ENCODE results near the gene MICU1. TPM values are rescaled to one million over a fixed set of nuclear protein-coding genes. Genes with fewer than 3 reads are reported as not detected.
"Not testable (repeated sequence)": the region's sequence is repeated elsewhere in the genome, so short reads cannot be mapped to it uniquely, and the experiment has no call there.

Gene MICU1
- total RNA-seq, 1 experiment from 2014 or later, result 36.0 TPM

DNA sequence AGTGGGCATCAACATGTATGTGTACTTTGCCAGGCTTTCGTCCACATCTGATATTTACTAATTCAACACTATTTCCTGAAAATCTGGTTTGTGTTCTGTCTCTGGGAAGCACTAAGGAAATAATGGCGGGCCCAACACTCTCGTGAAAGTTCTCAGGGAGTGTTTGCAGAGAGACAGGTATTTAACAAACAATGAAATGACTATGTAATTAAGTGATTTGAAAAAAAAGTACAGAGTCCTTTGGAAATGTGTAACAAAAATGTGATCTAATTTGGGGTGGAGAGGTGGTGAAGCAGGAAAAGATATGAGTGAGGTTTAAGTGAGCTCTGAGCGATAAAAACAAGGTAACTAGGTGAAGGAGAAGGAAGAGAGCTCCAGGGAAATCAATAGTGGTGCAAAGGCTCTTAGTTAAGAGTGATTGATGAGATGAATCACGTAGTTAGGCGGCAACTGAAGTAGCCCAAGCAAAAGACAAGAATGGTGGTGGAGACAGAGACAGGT lies 175.9 kb downstream of the MICU1 start:
- POLR2A ChIA-PET, result no interaction called here
- Mint-ChIP-seq H3K27ac (peak overlapping the region; percentile 14), H3K4me3 (no peak overlapping the region), H3K9me3 (no peaks in the 10 kb centered on the region), H3K27me3 (ENCODE audit: low read depth) (no peaks in the 10 kb centered on the region), H3K36me3 (no peaks in the 10 kb centered on the region), H3K4me1 (no peaks in the 10 kb centered on the region)
- no peak for ATAC-seq
- no peak for DNase-seq (ENCODE audit: low spot score)
- CTCF ChIA-PET, result no interaction called here
- TF ChIP-seq ZNF425 (CRISPR knock-in tag; conservative IDR thresholded peaks at IDR 0.05) (no peak), ERG (CRISPR knock-in tag; IDR thresholded peaks at IDR 0.05) (no peak), MYBL2 (CRISPR knock-in tag; IDR thresholded peaks at IDR 0.05) (no peak), ZNF138 (CRISPR knock-in tag; conservative IDR thresholded peaks at IDR 0.05) (no peak), ZNF232 (CRISPR knock-in tag; IDR thresholded peaks at IDR 0.05) (no peak), ZBTB21 (CRISPR knock-in tag; IDR thresholded peaks at IDR 0.05; ENCODE audit: borderline replicate concordance) (no peak), ZNF671 (CRISPR knock-in tag; IDR thresholded peaks at IDR 0.05) (no peak)
- TF ChIP-seq, protein P1, sequence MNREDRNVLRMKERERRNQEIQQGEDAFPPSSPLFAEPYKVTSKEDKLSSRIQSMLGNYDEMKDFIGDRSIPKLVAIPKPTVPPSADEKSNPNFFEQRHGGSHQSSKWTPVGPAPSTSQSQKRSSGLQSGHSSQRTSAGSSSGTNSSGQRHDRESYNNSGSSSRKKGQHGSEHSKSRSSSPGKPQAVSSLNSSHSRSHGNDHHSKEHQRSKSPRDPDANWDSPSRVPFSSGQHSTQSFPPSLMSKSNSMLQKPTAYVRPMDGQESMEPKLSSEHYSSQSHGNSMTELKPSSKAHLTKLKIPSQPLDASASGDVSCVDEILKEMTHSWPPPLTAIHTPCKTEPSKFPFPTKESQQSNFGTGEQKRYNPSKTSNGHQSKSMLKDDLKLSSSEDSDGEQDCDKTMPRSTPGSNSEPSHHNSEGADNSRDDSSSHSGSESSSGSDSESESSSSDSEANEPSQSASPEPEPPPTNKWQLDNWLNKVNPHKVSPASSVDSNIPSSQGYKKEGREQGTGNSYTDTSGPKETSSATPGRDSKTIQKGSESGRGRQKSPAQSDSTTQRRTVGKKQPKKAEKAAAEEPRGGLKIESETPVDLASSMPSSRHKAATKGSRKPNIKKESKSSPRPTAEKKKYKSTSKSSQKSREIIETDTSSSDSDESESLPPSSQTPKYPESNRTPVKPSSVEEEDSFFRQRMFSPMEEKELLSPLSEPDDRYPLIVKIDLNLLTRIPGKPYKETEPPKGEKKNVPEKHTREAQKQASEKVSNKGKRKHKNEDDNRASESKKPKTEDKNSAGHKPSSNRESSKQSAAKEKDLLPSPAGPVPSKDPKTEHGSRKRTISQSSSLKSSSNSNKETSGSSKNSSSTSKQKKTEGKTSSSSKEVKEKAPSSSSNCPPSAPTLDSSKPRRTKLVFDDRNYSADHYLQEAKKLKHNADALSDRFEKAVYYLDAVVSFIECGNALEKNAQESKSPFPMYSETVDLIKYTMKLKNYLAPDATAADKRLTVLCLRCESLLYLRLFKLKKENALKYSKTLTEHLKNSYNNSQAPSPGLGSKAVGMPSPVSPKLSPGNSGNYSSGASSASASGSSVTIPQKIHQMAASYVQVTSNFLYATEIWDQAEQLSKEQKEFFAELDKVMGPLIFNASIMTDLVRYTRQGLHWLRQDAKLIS (CRISPR knock-in tag; IDR thresholded peaks at IDR 0.05; ENCODE audit: borderline replicate concordance), result no peak

DNA sequence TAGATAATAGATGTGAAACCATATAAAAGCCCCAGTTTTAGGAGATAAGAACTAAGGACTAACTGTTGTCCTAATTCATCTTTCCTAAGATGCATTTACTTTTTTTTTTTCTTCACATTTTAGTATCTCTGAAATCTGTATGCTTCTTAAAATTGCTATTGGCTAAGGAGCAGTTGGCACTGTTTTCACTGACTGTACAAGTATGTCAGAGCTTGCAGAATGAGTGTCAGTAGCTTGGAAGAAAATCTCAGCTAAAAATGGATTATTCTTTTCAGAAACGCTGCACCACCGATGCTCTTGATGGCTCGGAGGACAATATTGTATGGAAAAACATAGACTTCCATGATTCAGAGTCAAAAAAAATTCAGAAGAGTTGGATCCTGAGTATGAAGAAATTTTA lies 180.0 kb downstream of the MICU1 start:
- peaks cover 9% of the 10 kb centered on the region for H3K9me3 Mint-ChIP-seq
- no peak overlapping the region for H3K27ac Mint-ChIP-seq
- ChIA-PET POLR2A (no interaction called here), CTCF (no interaction called here)
- no peak for TF ChIP-seq ESRRA (CRISPR knock-in tag; IDR thresholded peaks at IDR 0.05; ENCODE audit: borderline replicate concordance)
- TF ChIP-seq, protein P1 (CRISPR knock-in tag; IDR thresholded peaks at IDR 0.05; ENCODE audit: borderline replicate concordance), result no peak
- TF ChIP-seq, protein P2, sequence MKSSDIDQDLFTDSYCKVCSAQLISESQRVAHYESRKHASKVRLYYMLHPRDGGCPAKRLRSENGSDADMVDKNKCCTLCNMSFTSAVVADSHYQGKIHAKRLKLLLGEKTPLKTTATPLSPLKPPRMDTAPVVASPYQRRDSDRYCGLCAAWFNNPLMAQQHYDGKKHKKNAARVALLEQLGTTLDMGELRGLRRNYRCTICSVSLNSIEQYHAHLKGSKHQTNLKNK (CRISPR knock-in tag; IDR thresholded peaks at IDR 0.05), result no peak
- H3K4me1 Mint-ChIP-seq, result no peaks in the 10 kb centered on the region
- ATAC-seq, result no peak
- H3K4me3 Mint-ChIP-seq, result no peak overlapping the region
- no peak for DNase-seq (ENCODE audit: low spot score)
- no peaks in the 10 kb centered on the region for H3K27me3 Mint-ChIP-seq (ENCODE audit: low read depth)
- H3K36me3 Mint-ChIP-seq, result peaks cover 6% of the 10 kb centered on the region; the same call in 1 of the 2 replicates

GRCh38 chr10:72442969-72443368 lies 182.9 kb downstream of the MICU1 start:
- peaks cover 11% of the 10 kb centered on the region for H3K9me3 Mint-ChIP-seq
- CTCF ChIA-PET; H3K4me1 Mint-ChIP-seq; H3K4me3 Mint-ChIP-seq; H3K27me3 Mint-ChIP-seq (ENCODE audit: low read depth); POLR2A ChIA-PET; DNase-seq (ENCODE audit: low spot score); H3K27ac Mint-ChIP-seq; H3K36me3 Mint-ChIP-seq; ATAC-seq: not testable (repeated sequence)
